HEK293 (cell line): ENCODE data around the gene BTBD18.

Source experiments
- CTCF ChIA-PET: fragments of 350-600 bp; formaldehyde crosslinking; extraction: SDS; loops from one replicate; lab custom pipeline; 2021; ENCODE audit warnings: antibody characterized with exemption; lab: Yijun Ruan, JAX
- POLR2A ChIA-PET: fragments of 300-600 bp; formaldehyde crosslinking; extraction: SDS; loops from one replicate; lab custom pipeline; 2020; ENCODE audit warnings: antibody characterized with exemption, inconsistent platforms; lab: Yijun Ruan, JAX
- H3K27ac ChIP-seq: fragments of 200-500 bp; sonication (Bioruptor generic); 2 replicates; pipeline ENCODE4 v1.5.1; 2014; ENCODE audit warnings: low read depth, low read length, control low read depth, inconsistent platforms; ENCODE audit errors: extremely low read depth
- H3K36me3 ChIP-seq, 2 experiments: fragments of 200-500 bp in 1 of 2; sonication (Bioruptor generic) in 1 of 2; 1 replicate in 1 of 2; 2 replicates in 1 of 2; pipeline ENCODE4 v1.5.1; 2014 to 2017; ENCODE audit warnings: inconsistent platforms in 2 of 2, low read length in 2 of 2; ENCODE audit not compliant: control insufficient read depth in 2 of 2, insufficient read depth in 1 of 2
- H3K4me1 ChIP-seq: fragments of 200-500 bp; sonication (Bioruptor generic); 2 replicates; pipeline ENCODE4 v1.5.1; 2014; ENCODE audit warnings: mild to moderate bottlenecking, low read length, inconsistent platforms; ENCODE audit not compliant: control insufficient read depth, insufficient read depth
- H3K4me3 ChIP-seq: 2 replicates; pipeline ENCODE4 v1.5.1; 2011; ENCODE audit warnings: low read depth, mild to moderate bottlenecking, control low read depth, low read length, moderate library complexity
- H3K9me3 ChIP-seq: fragments of 200-500 bp; sonication (Bioruptor generic); 2 replicates; pipeline ENCODE4 v1.5.1; 2014; ENCODE audit warnings: low read depth, low read length, inconsistent platforms; ENCODE audit not compliant: control insufficient read depth, insufficient read depth
- GLI2 ChIP-seq: fragments of 450-650 bp; formaldehyde crosslinking; IDR thresholded peaks from 2 replicates; pipeline ENCODE4; 2017; ENCODE audit warnings: missing biosample characterization, missing genetic modification characterization, low read depth, borderline replicate concordance
- REST ChIP-seq: fragments of 450-650 bp; formaldehyde crosslinking; IDR thresholded peaks from 2 replicates; pipeline ENCODE4 v1.5.1; 2016; ENCODE audit warnings: missing biosample characterization, missing genetic modification characterization
- SCRT1 ChIP-seq: fragments of 450-650 bp; formaldehyde crosslinking; IDR thresholded peaks from 2 replicates; pipeline ENCODE4 v1.5.1; 2016; ENCODE audit warnings: missing biosample characterization, missing genetic modification characterization, borderline replicate concordance
- SP2 ChIP-seq: fragments of 450-650 bp; formaldehyde crosslinking; IDR thresholded peaks from 2 replicates; pipeline ENCODE4 v1.5.1; 2016; ENCODE audit warnings: missing biosample characterization, missing genetic modification characterization
- ZNF10 ChIP-seq: fragments of 450-650 bp; formaldehyde crosslinking; IDR thresholded peaks from 2 replicates; pipeline ENCODE4 v1.5.1; 2017; ENCODE audit warnings: missing biosample characterization, missing genetic modification characterization
- ZNF114 ChIP-seq: fragments of 450-650 bp; formaldehyde crosslinking; IDR thresholded peaks from 2 replicates; pipeline ENCODE4 v1.5.0; 2017; ENCODE audit warnings: missing biosample characterization, missing genetic modification characterization
- ZNF23 ChIP-seq: fragments of 450-650 bp; formaldehyde crosslinking; IDR thresholded peaks from 2 replicates; pipeline ENCODE4 v1.5.1; 2016; ENCODE audit warnings: missing biosample characterization, missing genetic modification characterization, borderline replicate concordance
- ZNF423 ChIP-seq: fragments of 450-650 bp; formaldehyde crosslinking; IDR thresholded peaks from 2 replicates; pipeline ENCODE4 v1.5.1; 2016; ENCODE audit warnings: missing biosample characterization, missing genetic modification characterization
- ZNF707 ChIP-seq: fragments of 450-650 bp; formaldehyde crosslinking; IDR thresholded peaks from 2 replicates; pipeline ENCODE4 v1.5.1; 2016; ENCODE audit warnings: missing biosample characterization, missing genetic modification characterization
- ZNF768 ChIP-seq: fragments of 450-650 bp; formaldehyde crosslinking; IDR thresholded peaks from 2 replicates; pipeline ENCODE4 v1.5.1; 2018; ENCODE audit warnings: missing biosample characterization, mild to moderate bottlenecking, missing genetic modification characterization
- ZNF785 ChIP-seq: fragments of 450-650 bp; formaldehyde crosslinking; IDR thresholded peaks from 2 replicates; pipeline ENCODE4 v1.5.1; 2016; ENCODE audit warnings: missing biosample characterization, missing genetic modification characterization
- ZNF791 ChIP-seq: fragments of 450-650 bp; formaldehyde crosslinking; IDR thresholded peaks from 2 replicates; pipeline ENCODE4 v1.5.1; 2016; ENCODE audit warnings: missing biosample characterization, missing genetic modification characterization
- ZNF843 ChIP-seq: fragments of 450-650 bp; formaldehyde crosslinking; IDR thresholded peaks from 2 replicates; pipeline ENCODE4 v1.5.1; 2016; ENCODE audit warnings: missing biosample characterization, missing genetic modification characterization
- ZSCAN18 ChIP-seq: fragments of 450-650 bp; formaldehyde crosslinking; IDR thresholded peaks from 2 replicates; pipeline ENCODE4 v1.5.1; 2016; ENCODE audit warnings: missing biosample characterization, missing genetic modification characterization
- ZSCAN4 ChIP-seq: fragments of 450-650 bp; formaldehyde crosslinking; IDR thresholded peaks from 2 replicates; pipeline ENCODE4 v1.5.1; 2017; ENCODE audit warnings: missing biosample characterization, missing genetic modification characterization
- TF ChIP-seq, protein P1 (sequence below): fragments of 450-650 bp; formaldehyde crosslinking; IDR thresholded peaks from 2 replicates; pipeline ENCODE4 v1.5.1; 2017; ENCODE audit warnings: missing biosample characterization, missing genetic modification characterization

The BTBD18 gene

GRCh38 chr11:57800444-57801182 is 49.0 kb upstream of the BTBD18 start (continued):
- TF ChIP-seq REST (tag by site-specific recombination): peak; percentile 42; the same call in 1 of the 2 replicates

DNA sequence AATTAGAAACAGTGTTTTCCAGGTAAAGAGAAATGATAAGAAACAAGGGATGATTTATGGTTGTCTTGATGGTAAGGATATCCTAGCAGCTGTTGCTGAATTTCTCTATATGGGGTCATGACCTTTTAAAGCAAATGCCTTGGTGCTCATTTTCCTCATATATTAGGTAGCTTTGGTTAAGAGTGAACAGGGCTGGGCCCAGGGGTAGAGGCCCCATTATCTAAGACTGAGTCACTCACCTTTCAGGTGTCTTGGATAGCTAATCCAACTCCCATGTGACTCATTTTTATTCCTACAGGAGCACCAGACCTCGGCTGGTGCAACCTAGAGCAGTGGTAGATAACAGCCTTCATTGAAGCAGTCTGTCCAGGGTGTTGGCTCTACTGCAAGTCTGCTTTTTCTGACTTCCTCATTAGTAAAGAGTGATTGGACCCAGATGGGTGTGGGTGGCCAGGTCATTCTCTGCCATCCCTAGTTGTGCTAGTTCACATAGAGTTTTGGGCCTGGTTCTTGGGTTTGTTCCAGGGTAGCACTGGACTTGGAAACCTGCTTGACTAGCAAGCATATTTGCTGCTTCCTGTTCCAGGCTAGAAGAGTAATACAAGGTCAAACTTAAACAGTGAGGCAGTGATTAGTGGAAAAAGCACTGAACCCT is 47.4 kb upstream of the BTBD18 start:
- CTCF ChIA-PET: interaction anchor here (0.7 to 5.6 kb wide), 7 partner anchors 37 to 438 kb away, joined by 3 to 151 read pairs (median 6); partner anchors contain the start of genes BTBD18 and CTNND1
- Histone ChIP-seq H3K4me1 (no peaks in the 10 kb centered on the region), H3K9me3 (no peaks in the 10 kb centered on the region), H3K4me3 (no peak overlapping the region), H3K36me3 (peaks cover 19 to 67% of the 10 kb centered on the region in 2 experiments), H3K27ac (no peak overlapping the region)
- TF ChIP-seq ZNF423 (tag by site-specific recombination): no peak
- TF ChIP-seq ZNF785 (tag by site-specific recombination): no peak
- no peak for TF ChIP-seq ZNF791 (tag by site-specific recombination)
- TF ChIP-seq ZNF10 (tag by site-specific recombination): no peak
- TF ChIP-seq, protein P1, sequence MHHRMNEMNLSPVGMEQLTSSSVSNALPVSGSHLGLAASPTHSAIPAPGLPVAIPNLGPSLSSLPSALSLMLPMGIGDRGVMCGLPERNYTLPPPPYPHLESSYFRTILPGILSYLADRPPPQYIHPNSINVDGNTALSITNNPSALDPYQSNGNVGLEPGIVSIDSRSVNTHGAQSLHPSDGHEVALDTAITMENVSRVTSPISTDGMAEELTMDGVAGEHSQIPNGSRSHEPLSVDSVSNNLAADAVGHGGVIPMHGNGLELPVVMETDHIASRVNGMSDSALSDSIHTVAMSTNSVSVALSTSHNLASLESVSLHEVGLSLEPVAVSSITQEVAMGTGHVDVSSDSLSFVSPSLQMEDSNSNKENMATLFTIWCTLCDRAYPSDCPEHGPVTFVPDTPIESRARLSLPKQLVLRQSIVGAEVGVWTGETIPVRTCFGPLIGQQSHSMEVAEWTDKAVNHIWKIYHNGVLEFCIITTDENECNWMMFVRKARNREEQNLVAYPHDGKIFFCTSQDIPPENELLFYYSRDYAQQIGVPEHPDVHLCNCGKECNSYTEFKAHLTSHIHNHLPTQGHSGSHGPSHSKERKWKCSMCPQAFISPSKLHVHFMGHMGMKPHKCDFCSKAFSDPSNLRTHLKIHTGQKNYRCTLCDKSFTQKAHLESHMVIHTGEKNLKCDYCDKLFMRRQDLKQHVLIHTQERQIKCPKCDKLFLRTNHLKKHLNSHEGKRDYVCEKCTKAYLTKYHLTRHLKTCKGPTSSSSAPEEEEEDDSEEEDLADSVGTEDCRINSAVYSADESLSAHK (tag by site-specific recombination): no peak
- no peak for TF ChIP-seq SP2 (tag by site-specific recombination)
- TF ChIP-seq ZNF843: no peak
- no peak for TF ChIP-seq SCRT1
- no peak for TF ChIP-seq ZNF23 (tag by site-specific recombination)
- TF ChIP-seq ZNF707 (tag by site-specific recombination): no peak
- TF ChIP-seq ZNF114 (tag by site-specific recombination): no peak
- TF ChIP-seq GLI2: no peak
- no peak for TF ChIP-seq ZSCAN18
- no peak for TF ChIP-seq ZSCAN4 (tag by site-specific recombination)
- no peak for TF ChIP-seq ZNF768 (tag by site-specific recombination)
- POLR2A ChIA-PET: interaction anchor here (1.4 to 1.7 kb wide), 3 partner anchors 21 to 57 kb away, joined by 4 to 12 read pairs (median 6); partner anchors contain the start of genes CTNND1 and SELENOH
